ENCODE results near the gene HPS1. TPM values are rescaled to one million over a fixed set of nuclear protein-coding genes. Genes with fewer than 3 reads are reported as not detected.

HPS1 gene
- total RNA-seq, 1 experiment from 2014 or later, result 38.0 TPM

GRCh38 chr10:98403812-98404504, 42.8 kb downstream of the HPS1 start:
- H3K27me3 ChIP-seq (ENCODE audit: control insufficient read depth, insufficient read depth, low read length), result no peaks in the 10 kb centered on the region
- no peak overlapping the region for H3K4me3 ChIP-seq (ENCODE audit: insufficient read depth, low read depth, low read length)
- no peaks in the 10 kb centered on the region for H3K36me3 ChIP-seq (replicated peaks; ENCODE audit: control insufficient read depth, insufficient read depth, low read length)
- DNase-seq, result no peak

DNA sequence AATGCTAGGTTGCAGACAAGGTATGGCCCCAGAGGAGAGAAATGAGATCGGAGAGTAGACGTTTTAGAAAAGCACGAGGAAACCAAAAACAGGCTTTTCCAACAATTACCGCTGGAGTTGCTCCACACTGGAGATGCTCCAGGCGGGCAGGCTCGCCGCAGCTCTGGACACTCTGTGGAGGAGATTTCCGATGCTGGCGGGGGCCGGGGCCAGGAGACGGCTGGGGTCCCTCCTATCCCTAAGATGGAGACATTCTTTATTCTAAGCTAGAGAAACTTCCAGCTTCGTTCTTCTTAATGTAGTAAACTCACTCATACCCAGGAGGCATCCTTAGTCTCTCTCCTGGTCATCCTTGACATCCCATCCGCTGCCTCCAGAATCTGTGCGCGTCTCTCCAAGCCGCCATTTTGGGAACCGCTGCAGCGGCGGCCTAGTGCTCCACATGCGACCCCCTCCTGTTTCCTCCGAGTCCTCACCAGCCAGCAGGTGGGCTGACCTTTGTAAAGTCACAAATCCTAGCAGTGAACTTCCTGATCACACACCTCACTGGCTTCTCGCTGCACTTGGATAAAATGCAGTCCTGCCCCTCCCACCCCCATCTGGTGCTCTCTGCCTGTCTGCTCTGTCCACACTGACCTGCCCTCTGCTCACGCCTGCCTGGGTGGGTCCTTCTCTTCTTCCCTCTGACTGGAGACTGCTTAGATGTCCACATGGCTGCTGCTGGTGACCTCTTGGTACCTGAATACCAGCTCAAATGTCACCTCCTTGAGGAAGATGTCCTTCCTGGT, 43.6 kb downstream of the HPS1 start:
- no peaks in the 10 kb centered on the region for H3K36me3 ChIP-seq (replicated peaks; ENCODE audit: control insufficient read depth, insufficient read depth, low read length)
- no peak for DNase-seq
- no peak overlapping the region for H3K4me3 ChIP-seq (ENCODE audit: insufficient read depth, low read depth, low read length)
- no peaks in the 10 kb centered on the region for H3K27me3 ChIP-seq (ENCODE audit: control insufficient read depth, insufficient read depth, low read length)

- DNase-seq, result no peak
- Histone ChIP-seq H3K27me3 (ENCODE audit: control insufficient read depth, insufficient read depth, low read length) (no peaks in the 10 kb centered on the region), H3K36me3 (replicated peaks; ENCODE audit: control insufficient read depth, insufficient read depth, low read length) (no peaks in the 10 kb centered on the region), H3K4me3 (ENCODE audit: insufficient read depth, low read depth, low read length) (no peak overlapping the region)
Measured at GRCh38 chr10:98402478-98402877, 44.3 kb downstream of the HPS1 start.

DNA sequence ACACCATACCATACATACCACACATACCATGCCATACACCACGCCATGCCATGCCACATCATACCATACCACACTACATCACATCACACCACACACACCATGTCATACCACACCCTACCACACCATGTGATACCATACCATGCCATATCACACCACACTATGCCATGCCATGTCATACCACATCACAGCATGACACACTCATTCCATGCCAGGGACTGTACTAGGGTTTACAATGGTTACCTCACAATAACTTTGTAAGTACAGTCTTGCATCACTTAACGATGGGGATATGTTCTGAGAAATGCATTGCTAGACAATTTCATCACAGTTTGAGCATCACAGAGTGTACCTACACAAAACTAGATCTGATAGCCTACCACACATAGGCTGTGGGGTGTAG, 46.3 kb downstream of the HPS1 start:
- no peak for DNase-seq
- Histone ChIP-seq H3K4me3 (ENCODE audit: insufficient read depth, low read depth, low read length) (no peak overlapping the region), H3K36me3 (replicated peaks; ENCODE audit: control insufficient read depth, insufficient read depth, low read length) (no peaks in the 10 kb centered on the region), H3K27me3 (ENCODE audit: control insufficient read depth, insufficient read depth, low read length) (no peaks in the 10 kb centered on the region)

DNA sequence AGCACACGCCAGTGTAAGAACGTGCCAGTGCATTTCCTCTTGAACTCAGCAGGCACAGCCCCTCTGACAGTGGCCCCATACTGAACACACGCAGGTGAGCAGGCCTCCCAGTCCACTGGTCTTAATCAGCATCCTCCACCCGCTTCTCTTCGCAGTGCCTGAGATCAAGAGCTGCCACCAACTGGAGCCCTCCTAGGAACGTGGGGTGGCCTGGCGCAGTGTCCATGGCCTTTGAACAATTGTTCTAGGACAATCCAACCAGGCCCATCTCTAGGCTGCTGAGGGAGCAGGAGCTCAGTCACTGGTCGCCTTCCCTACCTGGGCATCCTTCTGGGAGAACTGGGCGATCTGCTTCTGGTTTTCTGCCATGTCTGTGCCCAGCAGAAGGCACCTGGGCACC, 47.0 kb downstream of the HPS1 start:
- Histone ChIP-seq H3K4me3 (ENCODE audit: insufficient read depth, low read depth, low read length) (no peak overlapping the region), H3K36me3 (replicated peaks; ENCODE audit: control insufficient read depth, insufficient read depth, low read length) (no peaks in the 10 kb centered on the region), H3K27me3 (ENCODE audit: control insufficient read depth, insufficient read depth, low read length) (no peaks in the 10 kb centered on the region)
- DNase-seq, result no peak

GRCh38 chr10:98397089-98397600, 49.6 kb downstream of the HPS1 start:
- no peak overlapping the region for H3K4me3 ChIP-seq (ENCODE audit: insufficient read depth, low read depth, low read length)
- no peaks in the 10 kb centered on the region for H3K36me3 ChIP-seq (replicated peaks; ENCODE audit: control insufficient read depth, insufficient read depth, low read length)
- no peak for DNase-seq
- H3K27me3 ChIP-seq (ENCODE audit: control insufficient read depth, insufficient read depth, low read length), result no peaks in the 10 kb centered on the region

DNA sequence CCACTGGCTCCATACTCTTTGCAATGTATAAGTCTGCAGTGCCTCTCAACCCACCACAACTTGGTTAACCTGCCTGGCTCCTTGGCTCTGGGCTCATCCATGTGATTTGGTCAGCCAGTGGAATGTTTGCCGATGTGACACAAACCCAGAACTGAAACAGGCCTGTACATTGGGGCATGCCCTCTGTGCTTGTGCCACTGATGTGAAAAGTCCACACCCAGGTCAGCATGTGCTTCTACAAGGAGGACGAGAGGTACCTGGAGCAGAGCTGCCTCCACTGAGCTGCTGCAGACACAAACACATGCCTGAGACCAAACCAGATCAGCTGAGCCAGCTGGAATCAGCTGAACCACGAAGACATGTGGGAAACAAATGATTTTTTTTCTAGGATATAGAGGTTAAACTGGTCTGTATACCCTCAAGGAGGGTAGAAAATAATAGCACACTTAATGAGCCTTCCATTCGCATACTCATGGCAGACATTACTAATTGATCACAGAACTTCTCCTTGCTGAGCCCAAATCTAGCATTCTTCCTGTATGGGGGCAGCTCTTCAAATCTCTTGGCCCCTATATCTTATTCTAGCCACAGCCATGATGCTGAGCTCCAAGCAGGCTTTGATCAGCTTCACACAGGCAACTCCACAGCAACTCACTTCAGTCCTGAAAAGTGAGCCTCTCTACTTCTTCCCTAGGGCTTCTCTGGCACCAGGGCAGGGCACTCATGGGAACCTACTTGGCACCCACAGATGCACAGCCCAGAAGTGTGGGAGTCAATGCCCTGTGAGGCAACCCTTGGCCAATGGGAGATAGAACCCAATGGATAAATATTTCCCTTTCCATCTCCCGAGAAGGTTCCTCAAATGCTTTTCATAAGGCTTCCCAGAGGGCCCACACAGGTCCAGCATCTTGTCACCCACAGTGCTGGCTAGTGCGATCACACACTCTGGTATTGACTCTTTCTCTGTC, 50.4 kb downstream of the HPS1 start:
- Histone ChIP-seq H3K27me3 (ENCODE audit: control insufficient read depth, insufficient read depth, low read length) (no peaks in the 10 kb centered on the region), H3K4me3 (ENCODE audit: insufficient read depth, low read depth, low read length) (no peak overlapping the region), H3K36me3 (replicated peaks; ENCODE audit: control insufficient read depth, insufficient read depth, low read length) (no peaks in the 10 kb centered on the region)
- no peak for DNase-seq

- Histone ChIP-seq H3K4me3 (ENCODE audit: insufficient read depth, low read depth, low read length) (no peak overlapping the region), H3K36me3 (replicated peaks; ENCODE audit: control insufficient read depth, insufficient read depth, low read length) (no peaks in the 10 kb centered on the region), H3K27me3 (ENCODE audit: control insufficient read depth, insufficient read depth, low read length) (no peaks in the 10 kb centered on the region)
- no peak for DNase-seq
Measured at GRCh38 chr10:98394851-98395440, 51.8 kb downstream of the HPS1 start.

DNA sequence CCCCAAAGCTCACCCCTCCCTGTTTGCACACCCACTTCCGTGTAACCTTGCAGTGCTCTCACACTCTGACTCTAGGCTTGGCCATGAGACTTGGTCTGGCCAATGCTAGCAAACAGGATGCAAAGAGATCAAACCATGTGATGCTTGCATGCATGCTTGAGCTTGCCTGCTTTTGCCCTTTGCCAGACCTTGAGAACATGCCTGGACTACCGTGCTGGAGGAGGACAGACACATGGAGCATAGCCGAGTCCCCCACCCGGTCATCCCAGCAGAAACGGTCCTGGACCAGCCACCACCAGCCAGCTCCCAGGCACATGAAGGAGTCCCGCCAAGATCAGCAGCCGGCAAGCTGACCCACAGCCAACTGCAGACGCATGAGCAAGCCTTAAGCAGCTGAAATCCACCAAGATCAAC, 55.1 kb downstream of the HPS1 start:
- Histone ChIP-seq H3K36me3 (replicated peaks; ENCODE audit: control insufficient read depth, insufficient read depth, low read length) (no peaks in the 10 kb centered on the region; the same call in 1 of the 2 replicates), H3K4me3 (ENCODE audit: insufficient read depth, low read depth, low read length) (no peak overlapping the region), H3K27me3 (ENCODE audit: control insufficient read depth, insufficient read depth, low read length) (no peaks in the 10 kb centered on the region)
- no peak for DNase-seq

DNA sequence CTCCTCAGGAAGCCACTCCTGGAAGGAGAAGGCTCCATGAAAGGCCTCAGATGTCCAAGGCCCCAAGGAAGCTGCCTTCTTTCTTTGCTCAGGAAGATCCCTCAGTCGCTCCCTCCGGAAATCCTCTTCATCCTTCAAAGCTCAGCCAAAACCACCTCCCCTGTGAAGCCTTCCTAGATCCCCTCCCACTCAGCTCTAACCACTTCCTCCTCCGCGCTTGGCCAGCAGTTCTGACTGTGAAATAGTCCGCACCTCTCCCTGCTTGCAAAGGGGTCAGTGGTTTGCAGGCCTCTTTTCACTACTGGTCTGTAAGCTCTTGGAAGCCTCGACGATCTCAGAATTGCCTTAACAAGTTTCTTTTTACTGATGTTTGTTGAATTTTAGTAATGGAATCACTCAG, 55.7 kb downstream of the HPS1 start:
- no peak for DNase-seq
- Histone ChIP-seq H3K4me3 (ENCODE audit: insufficient read depth, low read depth, low read length) (no peak overlapping the region), H3K27me3 (ENCODE audit: control insufficient read depth, insufficient read depth, low read length) (no peaks in the 10 kb centered on the region), H3K36me3 (replicated peaks; ENCODE audit: control insufficient read depth, insufficient read depth, low read length) (no peaks in the 10 kb centered on the region; the same call in 1 of the 2 replicates)

DNA sequence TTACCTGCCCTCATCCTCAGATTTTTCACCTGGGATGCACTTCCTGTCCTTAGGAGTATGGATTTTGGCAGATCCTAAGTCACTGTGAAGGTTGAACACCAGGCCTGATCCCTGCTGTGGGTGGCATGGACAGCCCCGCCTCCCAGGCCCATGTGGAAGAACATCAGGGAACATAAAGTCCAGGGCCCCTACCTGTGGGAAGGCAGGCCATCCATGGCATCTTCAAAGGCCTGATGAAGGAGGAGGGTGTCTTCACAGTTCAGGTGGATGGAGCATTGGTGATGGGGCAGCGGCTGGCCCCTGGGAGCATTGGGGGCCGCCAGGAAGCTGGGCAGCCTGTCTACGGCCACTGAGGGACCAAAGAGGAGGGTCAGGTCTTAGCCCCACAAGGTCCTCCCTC, 56.3 kb downstream of the HPS1 start:
- H3K4me3 ChIP-seq (ENCODE audit: insufficient read depth, low read depth, low read length), result no peak overlapping the region
- H3K27me3 ChIP-seq (ENCODE audit: control insufficient read depth, insufficient read depth, low read length), result no peaks in the 10 kb centered on the region
- H3K36me3 ChIP-seq (replicated peaks; ENCODE audit: control insufficient read depth, insufficient read depth, low read length), result no peaks in the 10 kb centered on the region; the same call in 1 of the 2 replicates
- DNase-seq, result no peak

- Histone ChIP-seq H3K4me3 (ENCODE audit: insufficient read depth, low read depth, low read length) (no peak overlapping the region), H3K36me3 (replicated peaks; ENCODE audit: control insufficient read depth, insufficient read depth, low read length) (no peaks in the 10 kb centered on the region; the same call in 1 of the 2 replicates)
Measured at GRCh38 chr10:98389398-98389797, 57.3 kb downstream of the HPS1 start.

DNA sequence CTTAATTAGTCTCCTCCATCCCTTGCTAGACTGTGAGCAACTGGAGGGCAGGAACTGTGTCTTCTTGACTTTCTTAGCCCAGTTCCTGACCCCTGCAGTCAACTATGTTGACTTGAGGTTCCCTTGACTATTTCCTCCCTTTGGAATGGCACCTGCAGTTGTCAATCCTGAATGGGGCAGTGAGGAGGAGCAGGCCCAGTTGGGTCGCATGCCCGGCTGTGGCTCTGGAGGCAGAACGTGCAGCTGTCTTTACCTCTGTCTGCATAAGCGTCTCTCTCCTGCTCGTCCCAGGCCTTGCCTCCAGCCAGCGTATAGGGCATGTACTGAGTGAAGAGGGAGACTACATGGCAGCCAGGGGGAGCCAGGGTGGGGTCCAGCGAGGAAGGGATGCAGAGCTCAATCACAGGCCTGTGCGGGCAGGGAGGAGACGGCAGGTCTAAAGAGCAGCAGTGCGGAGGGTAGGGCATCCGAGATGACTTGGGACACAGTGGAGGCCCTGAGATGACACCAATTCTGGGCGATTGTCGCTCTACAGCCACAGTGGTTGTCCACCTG, 58.6 kb downstream of the HPS1 start:
- no peak overlapping the region for H3K4me3 ChIP-seq (ENCODE audit: insufficient read depth, low read depth, low read length)
- DNase-seq, result peak; percentile 74
- no peaks in the 10 kb centered on the region; the same call in 1 of the 2 replicates for H3K36me3 ChIP-seq (replicated peaks; ENCODE audit: control insufficient read depth, insufficient read depth, low read length)
- no peaks in the 10 kb centered on the region for H3K27me3 ChIP-seq (ENCODE audit: control insufficient read depth, insufficient read depth, low read length)

More at GRCh38 chr10:98389398-98389797, 57.3 kb downstream of the HPS1 start:
- no peaks in the 10 kb centered on the region for H3K27me3 ChIP-seq (ENCODE audit: control insufficient read depth, insufficient read depth, low read length)
- no peak for DNase-seq
